NB4 (cell line): ENCODE data around the gene AUP1.

ENCODE experiments used
- CTCF ChIP-seq: IDR thresholded peaks from one replicate; pipeline ENCODE4 v1.5.1; 2012; ENCODE audit warnings: low read depth, low read length
- POLR2A ChIP-seq: IDR thresholded peaks from 2 replicates; pipeline ENCODE4 v1.6.1; 2011; ENCODE audit warnings: mild to moderate bottlenecking; ENCODE audit not compliant: insufficient read length; ENCODE audit errors: extremely low read depth

- TF ChIP-seq CTCF, result no peak
- TF ChIP-seq POLR2A, result no peak
Observed at GRCh38 chr2:74551530-74551929, 22.0 kb upstream of the AUP1 start.
